Activated T-cell treated with anti-CD3 and anti-CD28 coated beads for 48 hours (primary cell): ENCODE data around the gene P2RY10.
"Not testable (repeated sequence)": the region's sequence is repeated elsewhere in the genome, so short reads cannot be mapped to it uniquely, and the experiment has no call there.

Source experiments
- DNase-seq: peaks from one replicate; pipeline ENCODE4 v3.0.0-alpha.2; 2020; ENCODE audit warnings: low read depth

Gene P2RY10

DNA sequence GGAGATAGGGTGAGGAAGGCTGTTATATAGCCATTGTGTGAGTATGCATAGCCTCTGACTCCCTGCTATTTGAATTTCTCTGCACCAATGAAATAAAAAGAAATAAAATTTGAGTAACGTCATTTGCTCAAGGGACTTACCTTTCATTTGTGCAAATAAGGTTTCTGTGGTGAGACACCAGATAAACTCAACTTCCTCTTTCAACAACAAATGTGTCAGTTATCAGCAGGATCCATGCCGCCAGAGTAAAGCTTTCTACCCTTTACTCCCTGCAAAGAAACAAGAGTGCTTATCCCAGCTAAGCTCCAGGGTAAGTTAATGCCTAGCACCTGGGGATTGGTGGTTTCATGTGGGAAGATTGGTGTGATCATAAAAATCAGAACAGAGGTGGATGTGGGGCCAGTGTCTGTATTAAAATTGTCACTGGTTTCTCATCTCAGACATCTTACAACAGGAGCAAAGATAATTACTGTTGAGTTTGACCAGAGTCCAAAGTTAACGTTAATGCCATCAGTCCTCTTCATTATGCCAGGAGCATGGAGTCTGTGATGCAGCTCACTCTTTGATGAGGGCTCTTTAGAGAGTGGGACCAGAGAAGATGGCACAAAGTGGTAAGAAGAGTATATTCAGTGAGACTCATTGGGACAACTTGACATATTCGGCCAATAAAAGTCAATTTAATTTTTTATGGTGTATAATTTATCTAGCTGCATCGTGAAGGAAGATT lies at the start of gene P2RY10:
TSS of gene P2RY10 (plus strand) at position 206 of the 727 bp plus-strand sequence. CDS start 15,130 bp downstream, outside the sequence.
- DNase-seq, result no peak

DNA sequence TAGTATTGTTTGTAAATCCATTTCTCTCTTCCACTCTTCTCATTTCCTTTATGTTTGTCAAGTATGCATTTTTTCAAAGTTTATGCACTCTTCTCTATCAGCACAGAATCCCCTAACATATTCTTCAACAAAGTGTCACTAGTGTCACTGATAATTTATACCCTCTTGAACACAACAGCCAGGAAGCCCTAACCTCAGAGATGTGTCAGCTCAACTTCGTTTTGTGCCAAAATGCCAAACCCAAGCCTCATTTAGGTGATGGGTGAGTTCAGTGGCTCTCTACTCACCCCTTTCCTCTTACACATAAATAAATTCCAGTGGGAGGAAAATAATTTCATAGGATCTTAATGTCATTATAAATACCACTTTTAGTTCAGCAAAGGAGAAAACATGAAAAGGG lies 22.4 kb upstream of the P2RY10 start:
- DNase-seq, result no peak

DNA sequence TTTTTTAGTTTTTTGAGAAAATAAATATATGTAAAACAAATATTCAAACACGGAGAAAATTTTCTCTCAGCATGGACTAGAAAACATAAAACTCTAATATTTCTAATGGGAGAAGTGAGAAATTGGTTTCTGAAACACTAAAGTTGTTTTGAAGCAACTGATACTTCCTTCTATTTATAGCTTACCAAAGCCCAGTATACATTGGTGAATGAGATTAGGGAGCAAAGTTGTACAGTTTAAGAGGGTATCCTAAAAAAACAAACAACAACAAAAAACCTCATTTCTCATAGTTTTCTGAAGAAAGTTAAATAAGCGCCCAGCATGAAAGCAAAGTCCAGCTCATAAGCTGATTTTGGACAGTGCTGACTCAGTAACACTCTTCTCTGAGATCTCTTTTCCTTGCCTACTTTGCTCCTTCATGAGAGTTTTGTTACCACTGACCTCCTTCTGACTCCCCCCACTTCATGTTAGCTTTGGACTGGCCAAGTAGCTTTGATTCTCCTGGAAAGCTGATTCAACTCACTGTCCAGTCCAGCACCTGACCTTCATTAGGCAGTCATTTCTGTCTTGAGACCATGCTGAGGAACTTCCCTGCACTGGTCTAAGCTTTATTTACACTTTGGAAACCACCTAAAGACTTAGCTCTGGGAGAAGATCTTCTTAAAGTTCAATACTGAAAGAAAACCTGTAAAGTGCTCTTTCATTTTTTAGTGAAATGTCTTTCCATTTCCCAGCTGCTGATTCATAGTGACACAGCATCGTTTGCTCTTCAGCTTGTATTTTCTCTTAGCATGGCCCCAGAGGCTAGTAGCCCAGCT lies 21.8 kb upstream of the P2RY10 start:
- DNase-seq, result no peak

DNA sequence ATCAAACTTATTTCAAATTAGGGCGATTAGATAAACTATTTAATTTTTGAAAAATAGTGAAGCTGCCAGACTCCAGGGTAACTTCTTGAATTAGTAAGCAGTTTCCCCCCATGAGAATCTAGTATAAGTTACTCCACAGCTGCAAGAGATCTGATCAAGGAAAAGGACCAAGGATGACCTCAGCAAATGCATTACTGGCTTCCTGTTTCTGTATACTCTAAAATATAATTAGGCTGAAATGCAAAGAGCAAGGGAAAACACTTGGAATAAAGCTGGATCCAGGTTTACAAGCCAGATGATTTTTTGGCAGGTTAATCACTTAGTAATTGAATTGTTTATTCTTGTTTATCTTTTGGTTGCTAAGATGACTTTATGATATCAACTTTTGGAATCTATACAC lies 13.4 kb upstream of the P2RY10 start:
- no peak for DNase-seq

DNA sequence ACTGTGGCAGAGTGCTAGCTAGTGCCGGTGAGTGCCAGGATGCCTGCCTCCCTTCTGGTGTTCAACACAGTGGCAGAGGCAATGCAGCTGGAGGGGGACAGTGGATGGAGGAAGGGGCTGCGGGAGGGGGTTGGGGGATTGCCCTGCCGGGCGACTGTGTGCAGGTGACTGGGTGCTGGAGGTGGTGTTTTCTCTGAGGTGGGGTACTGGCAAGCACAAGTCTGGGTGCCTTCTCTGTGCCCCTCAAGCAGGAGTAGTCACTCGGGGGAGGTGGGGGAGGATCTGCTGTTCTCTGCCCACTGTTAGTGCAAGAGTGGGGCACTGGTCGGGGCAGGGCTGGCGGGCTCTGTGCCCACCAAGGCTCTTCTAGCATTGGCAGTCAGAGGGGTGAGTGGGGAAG lies 10.3 kb upstream of the P2RY10 start:
- no peak for DNase-seq

- no peak for DNase-seq
Observed at GRCh38 chrX:78944351-78944750, 840 bp upstream of the P2RY10 start.

DNA sequence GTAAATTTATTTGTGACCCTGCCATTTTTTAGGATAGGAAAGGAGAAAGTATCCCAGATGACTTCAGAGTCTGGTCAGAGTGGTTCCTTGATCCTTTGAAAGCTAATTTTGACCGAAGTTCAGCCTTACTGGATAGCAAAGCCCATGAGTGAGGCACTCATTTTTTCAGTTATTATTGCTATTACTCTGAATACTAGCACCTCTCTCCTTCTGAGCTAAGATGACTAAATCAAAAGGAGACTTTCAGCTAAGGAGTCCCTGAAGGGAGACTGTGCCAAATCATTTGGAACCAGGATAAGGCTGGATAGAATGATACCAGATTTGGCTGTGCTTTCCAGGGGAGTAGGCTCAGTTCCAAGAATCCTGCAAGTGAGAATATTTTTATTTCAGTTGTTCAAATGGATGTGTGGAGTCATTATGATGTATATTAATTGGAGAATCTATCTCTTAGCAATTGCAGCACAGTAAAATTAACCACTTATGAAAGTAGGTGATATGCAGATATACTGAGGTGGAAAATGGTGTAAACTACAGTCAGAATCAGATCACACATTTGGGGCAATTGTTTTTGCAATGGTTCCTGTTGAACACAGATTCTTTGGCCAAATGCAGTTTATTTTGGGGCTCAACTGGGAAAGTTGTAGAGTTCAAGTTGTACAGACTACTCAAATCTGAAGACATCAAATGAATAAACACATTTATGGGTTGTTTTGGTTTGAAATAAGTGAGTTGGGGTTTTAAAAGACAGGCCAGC lies 1.2 kb downstream of the P2RY10 start:
- no peak for DNase-seq

DNA sequence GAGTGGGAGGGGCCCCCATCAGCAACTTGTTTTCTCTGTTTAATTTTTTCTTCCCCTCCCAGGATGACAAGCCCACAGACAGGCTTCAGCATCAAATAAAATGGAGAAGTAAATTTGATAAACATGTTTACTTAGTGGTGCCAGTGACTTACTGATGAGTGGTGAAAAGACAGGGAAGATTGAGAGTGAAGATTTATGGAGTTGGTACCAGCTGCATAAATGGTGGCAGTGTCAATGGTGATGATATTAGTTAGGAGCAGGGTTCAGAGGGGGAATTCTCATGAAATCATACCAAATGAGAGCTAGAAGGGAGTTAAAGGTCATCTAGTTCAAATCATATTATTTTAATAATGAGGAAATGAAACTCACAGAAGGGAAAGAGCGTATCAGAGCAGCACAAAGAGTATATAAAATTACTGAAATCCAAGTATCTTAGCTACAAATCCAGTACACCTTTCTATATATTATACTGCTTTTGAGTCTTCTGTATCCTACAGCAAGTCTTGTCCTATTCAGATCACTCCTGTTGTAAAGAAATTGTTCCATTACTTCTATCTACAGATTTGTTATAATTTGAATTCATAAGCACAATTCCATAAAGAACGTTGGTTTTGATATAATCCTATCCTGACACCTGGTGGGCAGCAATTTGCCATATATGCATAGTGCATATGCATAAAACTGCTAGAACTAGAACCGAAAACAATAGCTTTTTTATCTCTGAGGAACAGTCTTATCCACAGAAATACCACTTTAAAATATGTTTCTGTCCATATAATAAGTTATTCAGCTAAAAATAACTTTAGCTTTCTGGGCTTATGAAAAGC lies 5.0 kb downstream of the P2RY10 start:
- no peak for DNase-seq

GRCh38 chrX:78957049-78957767 lies 12.0 kb downstream of the P2RY10 start:
- no peak for DNase-seq

GRCh38 chrX:78957768-78958130 lies 12.6 kb downstream of the P2RY10 start:
- DNase-seq, result no peak

GRCh38 chrX:78958419-78959116 lies 13.4 kb downstream of the P2RY10 start:
- no peak for DNase-seq

GRCh38 chrX:78960888-78961287 lies 15.7 kb downstream of the P2RY10 start:
- DNase-seq, result no peak

GRCh38 chrX:78964598-78964997 lies 19.4 kb downstream of the P2RY10 start:
- no peak for DNase-seq

DNA sequence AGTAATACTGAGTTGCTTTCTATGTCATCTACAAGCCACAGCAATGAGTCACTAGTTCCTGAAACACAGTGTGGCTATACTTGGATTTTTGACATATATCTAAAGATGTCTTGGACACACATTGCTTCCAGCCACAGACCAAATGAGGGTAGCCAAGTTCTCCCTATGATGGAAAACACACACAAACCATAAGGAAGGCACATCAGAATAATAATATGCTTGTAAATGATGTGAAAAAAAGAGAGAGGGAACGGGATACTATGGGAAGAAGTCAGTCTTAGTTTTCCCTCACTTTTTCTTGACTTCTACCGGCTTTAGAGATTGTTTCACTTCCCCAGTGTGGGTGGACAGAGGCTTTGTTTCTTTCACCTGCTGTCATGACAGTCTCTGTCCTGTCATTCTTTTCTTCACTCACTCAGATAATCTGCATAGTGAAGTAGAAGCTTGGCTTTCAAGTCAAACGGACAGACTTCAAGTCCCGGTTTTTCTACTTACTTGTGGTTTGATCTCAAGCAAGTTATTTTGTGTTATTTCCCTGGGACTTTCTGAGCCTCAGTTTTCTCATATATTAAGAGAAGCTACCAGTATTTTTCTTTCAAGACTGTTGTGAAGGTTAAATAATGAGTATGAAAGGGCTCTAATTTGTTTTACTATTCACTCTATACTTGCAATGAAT lies 34.7 kb downstream of the P2RY10 start:
- no peak for DNase-seq

DNA sequence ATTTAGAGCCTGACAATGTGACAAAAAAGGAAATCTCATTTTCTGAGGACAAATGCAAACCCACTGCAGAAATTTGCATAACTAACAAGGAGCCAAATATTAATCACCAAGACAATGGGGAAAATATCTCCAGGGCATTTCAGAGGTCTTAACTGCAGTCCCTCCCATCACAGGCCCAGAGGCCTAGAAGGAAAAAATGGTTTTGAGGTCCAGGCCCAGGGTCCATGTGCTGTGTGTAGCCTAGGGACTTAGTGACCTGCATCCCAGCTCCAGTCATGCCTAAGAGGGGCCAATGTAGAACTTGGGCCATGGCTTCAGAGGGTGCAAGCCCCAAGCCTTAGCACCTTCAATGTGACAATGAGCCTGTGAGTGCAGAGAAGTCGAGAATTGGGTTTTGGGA lies 44.2 kb downstream of the P2RY10 start:
- no peak for DNase-seq

GRCh38 chrX:78997870-78998558 lies 52.8 kb downstream of the P2RY10 start:
- no peak for DNase-seq

GRCh38 chrX:79007540-79007939 lies 62.3 kb downstream of the P2RY10 start:
- DNase-seq, result not testable (repeated sequence)
